Adipose tissue (tissue), 3 donors: ENCODE data around the gene DNER. TPM values are rescaled to one million over a fixed set of nuclear protein-coding genes. Genes with fewer than 3 reads are reported as not detected.
"Not testable (repeated sequence)": the region's sequence is repeated elsewhere in the genome, so short reads cannot be mapped to it uniquely, and the experiment has no call there.

Source experiments
- H3K27ac ChIP-seq: one replicate; pipeline ENCODE4 v1.5.1; 2013; ENCODE audit warnings: low read depth, low read length
- WGBS, 3 donors: extraction: QIAGEN DNeasy Blood & Tissue Kit; methylation state at CpG; one replicate each; pipeline ENCODE4 v1.1.7; 2013; 5-methylcytosine and 5-hydroxymethylcytosine counted together
- polyA plus RNA-seq, 3 donors: library from polyadenylated mRNA; stranded (reverse); fragments of 200-250 nt; gene quantifications; one replicate each; pipeline ENCODE4 v1.2.3, GENCODE V29; 2013
- donor health status: healthy with polysubstance abuse.
- donor health status: Bipolar disorder and iron deficiency.
- donor health status: healthy.

Gene DNER
- polyA plus RNA-seq, 3 donors = 0.30 to 10.8 (median 1.4) TPM

DNA sequence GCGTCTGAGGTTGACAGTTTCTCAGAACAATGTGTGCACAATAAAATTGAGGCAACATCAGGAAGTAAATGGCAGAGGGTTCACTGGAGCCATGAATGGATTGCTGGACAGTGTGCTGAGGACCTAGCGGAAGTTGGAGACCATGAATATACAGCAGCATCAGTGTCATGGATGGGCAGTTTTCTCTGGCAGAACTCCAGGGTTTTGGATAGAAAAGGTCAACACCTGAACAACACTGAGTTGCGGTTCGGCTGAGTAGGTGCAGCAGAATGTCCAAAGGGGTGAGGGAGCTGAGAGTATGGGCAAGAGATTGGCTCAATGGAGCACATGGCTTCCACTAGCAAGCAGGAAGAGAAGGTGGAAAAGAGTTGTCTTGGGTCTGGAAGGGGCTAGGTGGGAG, 73.7 kb downstream of the DNER start:
- no peak overlapping the region for H3K27ac ChIP-seq
- 90 to 94% (median 92%) methylated on average over 4 of the region's 4 CpGs for WGBS, 3 donors

GRCh38 chr2:229636571-229636970, 77.8 kb downstream of the DNER start:
- H3K27ac ChIP-seq = no peak overlapping the region

DNA sequence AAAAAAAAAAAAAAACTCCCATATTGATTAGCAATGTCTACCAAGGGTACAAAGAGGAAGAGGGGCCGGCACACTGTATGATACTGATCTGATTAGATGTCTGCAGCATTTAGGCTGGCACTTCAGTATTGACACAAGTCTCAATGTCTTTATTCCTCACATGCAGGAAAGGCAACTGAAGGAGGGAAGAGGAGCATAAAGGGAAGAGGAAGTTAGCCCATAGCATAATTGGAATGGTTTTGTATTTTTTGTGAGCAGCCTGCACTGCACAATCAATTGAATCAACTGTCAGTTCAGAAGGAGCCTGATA, 79.0 kb downstream of the DNER start:
- 32 to 75% (median 58%) methylated on average over 1 of the region's 1 CpG for WGBS, 3 donors
- H3K27ac ChIP-seq = no peak overlapping the region

DNA sequence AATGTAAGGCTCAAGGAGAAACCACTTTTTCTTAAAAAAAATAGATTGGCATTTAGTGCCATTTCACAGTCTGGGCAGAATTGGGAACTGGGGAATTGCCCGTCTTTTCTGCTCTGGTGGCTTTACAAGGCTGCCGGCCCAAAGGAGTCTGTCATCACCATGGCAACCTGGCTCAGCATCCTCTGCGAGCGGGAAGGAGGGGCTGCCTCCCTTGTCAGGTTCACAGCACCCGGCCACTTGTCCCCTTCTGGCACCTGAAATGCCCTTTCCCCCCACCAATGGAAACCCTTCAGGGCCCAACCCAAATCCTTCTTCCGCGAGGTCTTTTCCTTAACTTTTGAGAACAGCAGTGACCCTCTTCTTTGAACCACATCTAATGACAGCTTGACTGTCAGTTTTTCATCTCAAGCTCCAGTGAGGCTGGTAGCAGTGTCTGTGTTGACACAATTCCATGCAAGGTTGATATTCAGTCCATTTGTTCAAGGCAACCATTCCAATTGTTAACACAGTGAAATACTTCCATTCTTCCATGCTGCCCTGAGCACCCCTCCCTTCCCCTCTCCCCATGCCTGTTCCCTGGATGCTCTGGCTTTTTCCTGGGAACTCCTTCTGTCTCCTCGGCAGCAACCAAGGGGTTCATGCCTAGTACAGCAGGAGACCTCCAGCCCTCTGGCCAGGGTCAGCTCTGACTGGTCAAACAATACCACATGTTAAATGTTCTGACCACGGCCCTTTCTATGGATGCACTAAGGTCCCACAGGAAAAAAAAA, 79.6 kb downstream of the DNER start:
- H3K27ac ChIP-seq = no peak overlapping the region
- 39 to 49% (median 45%) methylated on average over 9 of the region's 9 CpGs for WGBS, 3 donors

GRCh38 chr2:229633556-229633955, 80.8 kb downstream of the DNER start:
- 62 to 78% (median 76%) methylated on average over 7 of the region's 7 CpGs for WGBS, 3 donors
- H3K27ac ChIP-seq = no peak overlapping the region

DNA sequence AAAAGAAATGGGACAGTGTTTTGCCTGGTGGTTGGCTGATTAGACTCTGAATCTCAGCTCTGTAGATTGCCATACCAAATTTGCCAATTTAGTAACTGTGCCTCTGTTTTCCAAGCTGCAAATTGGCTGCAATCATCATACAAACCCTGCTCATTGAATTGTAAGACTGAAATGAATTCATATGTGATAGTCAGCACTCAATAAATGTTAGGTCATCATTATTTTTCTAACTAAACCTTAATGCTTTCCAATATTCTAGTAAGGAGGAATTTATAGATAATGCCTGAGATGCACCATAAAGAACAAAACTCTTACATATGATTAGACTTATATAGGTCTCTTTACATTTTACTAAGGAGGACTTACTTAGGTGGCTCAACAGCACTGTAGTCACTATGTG, 85.3 kb downstream of the DNER start:
- H3K27ac ChIP-seq = no peak overlapping the region

DNA sequence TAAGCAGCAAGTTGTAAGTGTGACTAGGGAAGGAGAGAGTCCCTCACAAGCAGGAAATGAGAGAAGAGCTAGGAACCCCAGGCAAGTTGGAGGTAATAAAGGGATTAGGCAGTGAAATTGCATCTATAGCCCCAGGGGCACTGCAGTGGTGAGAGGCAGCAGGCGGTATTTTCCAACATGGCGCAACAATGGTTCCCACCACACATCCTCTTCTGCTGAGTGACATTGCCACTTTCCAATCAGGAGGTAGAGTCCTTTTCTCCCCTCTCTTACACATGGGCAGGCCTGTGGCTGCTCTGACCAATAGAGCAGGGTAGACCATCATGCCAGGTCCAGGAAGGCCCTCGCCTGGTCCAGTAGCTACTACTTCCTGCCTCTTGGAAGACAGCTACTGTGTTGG, 86.6 kb downstream of the DNER start:
- no peak overlapping the region for H3K27ac ChIP-seq
- WGBS, 3 donors = 60 to 74% (median 60%) methylated on average over 3 of the region's 3 CpGs

DNA sequence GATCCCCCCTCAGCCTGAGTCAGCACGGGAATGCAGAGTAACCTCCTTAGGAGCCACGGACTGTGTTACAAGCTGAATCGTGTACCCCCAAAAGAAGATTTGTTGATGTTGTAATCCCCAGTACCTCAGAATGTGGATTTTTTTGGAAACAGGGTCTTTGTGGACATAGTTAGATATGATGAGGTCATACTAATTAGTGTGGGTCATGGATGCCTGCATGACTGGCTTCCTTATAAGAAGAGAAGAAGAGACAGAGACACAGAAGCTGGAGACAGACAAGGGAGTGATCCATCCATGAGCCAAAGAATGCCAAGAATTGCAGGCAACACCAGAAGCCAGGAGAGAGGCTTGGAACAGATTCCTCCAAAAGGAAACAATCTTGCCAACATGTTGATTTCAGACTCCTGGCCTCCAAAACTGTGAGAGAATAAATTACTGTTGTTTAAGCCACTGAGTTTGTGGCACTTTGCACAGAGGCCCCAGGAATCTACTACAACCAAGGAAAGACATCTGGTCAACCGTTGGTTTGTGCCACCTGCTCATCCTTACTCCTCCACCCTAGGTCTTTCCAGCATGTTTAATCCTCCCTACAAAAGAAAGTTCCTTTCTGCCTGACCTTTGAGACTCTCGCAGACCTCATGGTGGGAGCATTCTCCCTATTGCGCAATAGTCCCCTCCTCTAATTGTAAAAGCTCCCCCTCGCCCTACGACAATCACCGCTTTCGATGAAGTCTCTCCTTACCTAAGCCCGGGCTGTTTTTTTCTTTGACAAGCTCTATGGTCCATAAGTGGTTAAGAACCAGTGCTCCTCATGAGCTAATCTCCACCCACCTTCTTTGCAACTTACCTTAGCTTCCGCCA, 91.6 kb downstream of the DNER start:
- no peak overlapping the region for H3K27ac ChIP-seq
- 90 to 93% (median 91%) methylated on average over 12 of the region's 12 CpGs for WGBS, 3 donors

DNA sequence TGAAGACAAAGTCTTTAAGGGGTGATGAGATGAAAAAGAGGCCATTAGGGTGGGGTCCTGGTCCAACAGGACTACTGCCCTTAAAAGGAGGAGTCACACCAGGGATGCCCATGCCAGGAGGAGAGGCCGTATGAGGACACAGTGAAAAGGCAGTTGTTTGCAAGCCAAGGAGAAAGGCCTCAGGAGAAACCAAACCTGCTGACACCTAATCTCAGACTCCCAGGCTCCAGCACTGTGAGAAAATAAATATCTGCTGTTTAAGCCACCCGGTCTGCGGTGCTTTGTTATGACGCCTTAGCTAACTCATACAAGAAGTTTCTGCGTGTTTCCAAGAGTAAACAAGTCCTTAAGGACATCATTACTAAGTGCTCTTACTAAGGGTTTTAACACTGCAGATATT, 93.6 kb downstream of the DNER start:
- WGBS, 3 donors = 43 to 81% (median 81%) methylated on average over 5 of the region's 5 CpGs

GRCh38 chr2:229620289-229620688, 94.1 kb downstream of the DNER start:
- 79 to 84% (median 82%) methylated on average over 8 of the region's 8 CpGs for WGBS, 3 donors
- H3K27ac ChIP-seq = no peak overlapping the region

More for the DNA sequence above, 93.6 kb downstream of the DNER start:
- H3K27ac ChIP-seq = no peak overlapping the region

DNA sequence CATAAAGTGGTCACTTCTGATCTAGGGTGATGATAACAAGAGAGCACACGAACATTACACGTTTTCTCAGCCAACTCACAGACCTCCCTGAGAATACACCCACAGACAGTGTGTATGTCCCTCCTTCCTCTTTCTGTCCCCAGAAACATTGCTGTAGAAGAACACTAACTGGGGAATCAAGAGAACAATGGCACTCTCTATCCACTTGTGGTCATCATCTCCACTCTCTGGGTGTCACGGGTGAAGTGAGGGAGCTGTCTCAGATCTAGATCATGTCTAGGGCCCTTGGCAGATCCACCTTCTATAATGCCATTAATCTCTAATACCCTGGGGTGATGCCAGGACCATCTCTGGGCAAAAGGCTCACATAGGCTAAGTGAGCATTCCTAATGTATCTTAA, 97.9 kb downstream of the DNER start:
- no peak overlapping the region for H3K27ac ChIP-seq
- WGBS, 3 donors = 70 to 88% (median 81%) methylated on average over 3 of the region's 3 CpGs

- not testable (repeated sequence) for H3K27ac ChIP-seq
- WGBS, 3 donors = 75 to 86% (median 85%) methylated on average over 3 to 4 of the region's 4 CpGs
These were observed 100.3 kb downstream of the DNER start for GRCh38 chr2:229614021-229614420.

DNA sequence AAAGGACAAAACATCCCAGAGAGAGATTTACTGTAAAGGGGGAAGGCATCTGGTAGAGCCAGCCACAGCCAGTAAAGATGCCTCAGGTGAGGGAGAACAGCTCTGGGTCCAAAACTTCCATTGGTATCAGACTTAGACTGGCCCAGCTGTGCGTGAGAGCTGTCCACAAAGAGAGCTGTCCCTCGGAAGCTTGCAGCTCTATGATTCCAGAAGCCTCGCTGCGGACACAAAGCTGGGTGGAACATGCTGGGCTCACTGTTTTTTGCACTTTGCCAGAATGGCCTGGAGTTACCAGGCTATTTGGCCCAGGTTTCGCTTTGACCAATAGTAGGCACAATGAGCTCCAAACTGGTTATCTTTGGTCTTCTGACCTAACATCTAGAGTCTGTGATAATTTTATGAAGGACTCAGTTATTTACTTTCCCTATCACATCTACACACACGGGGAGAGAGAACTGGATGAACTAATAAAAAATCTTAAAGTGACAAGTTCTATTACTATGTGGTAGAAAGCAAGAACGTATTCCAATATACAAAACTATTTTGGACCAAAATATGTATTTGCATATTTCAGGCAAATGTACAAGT, 101.9 kb downstream of the DNER start:
- no peak overlapping the region for H3K27ac ChIP-seq
- 68 to 87% (median 78%) methylated on average over 7 of the region's 7 CpGs for WGBS, 3 donors

DNA sequence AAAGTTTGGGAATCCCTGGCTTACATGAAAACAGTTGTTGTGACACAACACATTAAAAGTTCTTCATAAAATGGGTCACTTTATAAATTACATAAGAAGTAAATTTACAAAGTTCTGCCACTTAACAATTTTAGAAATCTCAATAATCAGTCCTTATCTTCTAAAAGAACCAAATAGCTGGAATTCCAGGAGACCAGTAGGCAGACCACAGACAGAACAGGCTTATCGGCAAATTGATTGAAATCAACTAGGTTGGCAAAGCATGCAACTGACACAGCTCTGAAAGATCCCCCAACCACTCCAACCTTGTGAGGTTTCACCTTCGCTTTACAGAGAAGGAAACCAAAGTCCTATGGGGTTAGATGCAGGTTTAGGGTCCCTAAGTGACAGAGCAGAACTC, 103.0 kb downstream of the DNER start:
- no peak overlapping the region for H3K27ac ChIP-seq
- 61 to 90% (median 85%) methylated on average over 2 of the region's 2 CpGs for WGBS, 3 donors

GRCh38 chr2:229610872-229611271, 103.5 kb downstream of the DNER start:
- 43 to 53% (median 48%) methylated on average over 2 of the region's 2 CpGs for WGBS, 3 donors
- no peak overlapping the region for H3K27ac ChIP-seq

DNA sequence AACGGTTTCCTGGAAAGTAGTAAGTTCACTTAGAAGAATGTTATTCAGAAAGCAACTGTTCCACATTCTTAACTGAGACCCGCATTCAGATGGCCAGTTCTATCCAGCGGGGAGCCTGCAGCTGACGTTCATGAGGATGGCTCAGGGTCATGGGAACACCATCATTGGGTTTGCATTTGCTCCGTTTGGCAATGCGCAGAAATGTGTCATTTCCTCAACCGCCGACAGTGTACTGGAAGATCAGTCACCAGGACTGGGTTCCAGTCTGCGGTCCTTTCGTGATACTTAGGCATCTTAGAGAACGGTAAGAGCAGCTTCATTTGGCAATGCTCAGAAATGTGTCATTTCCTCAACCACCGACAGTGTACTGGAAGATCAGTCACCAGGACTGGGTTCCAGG, 104.0 kb downstream of the DNER start:
- WGBS, 3 donors = 91 to 93% (median 92%) methylated on average over 12 of the region's 12 CpGs
- no peak overlapping the region for H3K27ac ChIP-seq

GRCh38 chr2:229601936-229602335, 112.4 kb downstream of the DNER start:
- H3K27ac ChIP-seq = no peak overlapping the region
- WGBS, 3 donors = 36 to 64% (median 43%) methylated on average over 3 of the region's 3 CpGs

- WGBS, 3 donors = 56 to 74% (median 70%) methylated on average over 2 of the region's 2 CpGs
- no peak overlapping the region for H3K27ac ChIP-seq
These were observed 113.0 kb downstream of the DNER start for GRCh38 chr2:229601396-229601795.

DNA sequence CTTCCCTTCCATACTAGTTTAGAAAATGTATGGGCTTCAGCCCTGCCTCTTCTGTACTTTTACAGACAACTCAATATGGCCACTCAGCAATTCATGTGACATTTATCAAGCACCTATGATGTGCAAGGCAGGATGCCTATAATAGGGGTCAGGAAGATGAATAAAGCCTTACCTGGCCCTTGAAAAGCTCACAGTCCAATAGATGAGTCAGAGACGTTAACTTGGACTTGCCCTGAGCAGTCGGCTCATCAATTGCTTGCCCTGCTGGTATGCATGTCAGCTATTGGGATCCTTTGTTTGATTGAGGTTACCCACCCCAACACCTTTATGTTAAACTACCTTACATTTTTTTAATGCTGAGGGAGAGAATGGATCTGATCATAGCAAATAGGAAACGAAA, 116.1 kb downstream of the DNER start:
- H3K27ac ChIP-seq = no peak overlapping the region
- WGBS, 3 donors = 58 to 83% (median 78%) methylated on average over 3 of the region's 3 CpGs

- 56 to 71% (median 65%) methylated on average over 7 of the region's 7 CpGs for WGBS, 3 donors
- no peak overlapping the region for H3K27ac ChIP-seq
These were observed 117.6 kb downstream of the DNER start for GRCh38 chr2:229596796-229597195.
